Epithelial cell of proximal tubule (primary cell): ENCODE data around the gene ICOSLG. TPM values are rescaled to one million over a fixed set of nuclear protein-coding genes. Genes with fewer than 3 reads are reported as not detected.

ENCODE experiments used
- DNase-seq: peaks from one replicate; pipeline ENCODE4 v3.0.0-alpha.2; 2011; ENCODE audit warnings: low read depth
- H3K4me3 ChIP-seq: 2 replicates; pipeline ENCODE4 v1.5.1; 2011; ENCODE audit warnings: low read depth, mild to moderate bottlenecking, low read length
- total RNA-seq: library from RNA; depleted of rRNA; stranded (reverse); fragments of >200 nt; gene quantifications from 2 replicates; pipeline ENCODE4 v1.2.3, GENCODE V29; 2015
- TF ChIP-seq, protein P1 (sequence below): conservative IDR thresholded peaks from 2 replicates; pipeline ENCODE4 v1.5.1; 2012; ENCODE audit warnings: low read depth, mild to moderate bottlenecking, low read length

ICOSLG gene
- total RNA-seq, 1 donor from 2014 or later: 2.7 TPM

- H3K4me3 ChIP-seq: no peak overlapping the region
- no peak for DNase-seq
- TF ChIP-seq, protein P1, sequence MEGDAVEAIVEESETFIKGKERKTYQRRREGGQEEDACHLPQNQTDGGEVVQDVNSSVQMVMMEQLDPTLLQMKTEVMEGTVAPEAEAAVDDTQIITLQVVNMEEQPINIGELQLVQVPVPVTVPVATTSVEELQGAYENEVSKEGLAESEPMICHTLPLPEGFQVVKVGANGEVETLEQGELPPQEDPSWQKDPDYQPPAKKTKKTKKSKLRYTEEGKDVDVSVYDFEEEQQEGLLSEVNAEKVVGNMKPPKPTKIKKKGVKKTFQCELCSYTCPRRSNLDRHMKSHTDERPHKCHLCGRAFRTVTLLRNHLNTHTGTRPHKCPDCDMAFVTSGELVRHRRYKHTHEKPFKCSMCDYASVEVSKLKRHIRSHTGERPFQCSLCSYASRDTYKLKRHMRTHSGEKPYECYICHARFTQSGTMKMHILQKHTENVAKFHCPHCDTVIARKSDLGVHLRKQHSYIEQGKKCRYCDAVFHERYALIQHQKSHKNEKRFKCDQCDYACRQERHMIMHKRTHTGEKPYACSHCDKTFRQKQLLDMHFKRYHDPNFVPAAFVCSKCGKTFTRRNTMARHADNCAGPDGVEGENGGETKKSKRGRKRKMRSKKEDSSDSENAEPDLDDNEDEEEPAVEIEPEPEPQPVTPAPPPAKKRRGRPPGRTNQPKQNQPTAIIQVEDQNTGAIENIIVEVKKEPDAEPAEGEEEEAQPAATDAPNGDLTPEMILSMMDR: no peak
Observed at GRCh38 chr21:44263221-44263760, 22.5 kb upstream of the ICOSLG start.

- TF ChIP-seq, protein P1: no peak
- no peak for DNase-seq
- no peak overlapping the region for H3K4me3 ChIP-seq
Observed at GRCh38 chr21:44262338-44263056, 21.8 kb upstream of the ICOSLG start.

GRCh38 chr21:44261675-44262295 lies 21.0 kb upstream of the ICOSLG start, which contains the start of gene DNMT3L:
DNMT3L (minus strand) TSS chr21:44261897; CDS start chr21:44261259, 638 bp downstream.
- TF ChIP-seq, protein P1: no peak
- no peak within 1 kb of the TSS for H3K4me3 ChIP-seq
- DNase-seq: no peak

GRCh38 chr21:44260791-44261631 lies 20.3 kb upstream of the ICOSLG start:
- TF ChIP-seq, protein P1: no peak
- DNase-seq: no peak

GRCh38 chr21:44260066-44260465 lies 19.3 kb upstream of the ICOSLG start:
- DNase-seq: no peak
- TF ChIP-seq, protein P1: no peak
- H3K4me3 ChIP-seq: no peak overlapping the region

More at GRCh38 chr21:44260791-44261631, 20.3 kb upstream of the ICOSLG start:
- H3K4me3 ChIP-seq: no peak overlapping the region

GRCh38 chr21:44259082-44259705 lies 18.5 kb upstream of the ICOSLG start:
- TF ChIP-seq, protein P1: no peak
- no peak overlapping the region for H3K4me3 ChIP-seq
- DNase-seq: no peak
